NCI-H1930 (cell line): Measurements from ENCODE around the gene ZNF669.
"Not testable (repeated sequence)": the region's sequence is repeated elsewhere in the genome, so short reads cannot be mapped to it uniquely, and the experiment has no call there.

Experiments
- DNase-seq, 2 experiments: peaks; one replicate each; lab custom pipeline; 2025; lab: John Stamatoyannopoulos, UW

Gene ZNF669

DNA sequence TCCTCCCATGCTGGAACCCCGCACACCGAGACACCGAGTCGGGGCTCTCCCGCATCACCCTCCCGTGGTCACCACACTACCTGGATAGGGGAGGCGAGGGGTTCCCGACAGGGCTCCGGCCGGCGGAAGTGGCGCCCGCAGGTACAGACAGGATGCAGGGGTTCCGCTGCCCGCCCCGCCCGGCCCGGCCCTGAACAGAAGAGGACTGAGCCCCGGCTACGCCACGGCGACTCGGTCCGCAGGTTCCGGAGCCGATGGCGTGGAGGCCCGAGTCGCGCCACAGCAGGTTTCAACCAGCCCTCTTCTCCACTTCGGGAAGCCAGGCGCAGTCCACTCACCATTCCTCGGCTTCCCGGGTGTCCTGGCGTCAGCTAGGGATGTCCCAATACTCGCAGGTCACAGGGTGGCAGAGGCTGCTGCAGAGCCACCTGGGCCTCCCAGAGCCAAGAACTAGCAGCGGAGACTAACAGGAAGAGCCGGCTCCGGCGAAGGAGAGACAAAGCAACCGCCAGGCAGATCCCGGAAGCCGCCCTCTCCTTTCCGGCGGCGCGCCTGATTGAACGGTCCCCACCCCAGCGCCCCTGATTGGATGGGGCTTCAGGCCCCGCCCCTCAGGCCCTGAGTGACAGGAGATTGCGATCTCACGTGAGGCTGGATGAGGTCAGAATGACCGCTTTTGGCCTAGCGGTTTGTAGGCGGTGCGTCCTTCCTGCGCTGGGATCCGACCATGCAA lies at the start of gene ZNF669:
Gene ZNF669 (minus strand): TSS at position 498 of the 733 bp plus-strand sequence. CDS start 157 bp downstream, at position 341.
- DNase-seq = peak; percentile 96

DNA sequence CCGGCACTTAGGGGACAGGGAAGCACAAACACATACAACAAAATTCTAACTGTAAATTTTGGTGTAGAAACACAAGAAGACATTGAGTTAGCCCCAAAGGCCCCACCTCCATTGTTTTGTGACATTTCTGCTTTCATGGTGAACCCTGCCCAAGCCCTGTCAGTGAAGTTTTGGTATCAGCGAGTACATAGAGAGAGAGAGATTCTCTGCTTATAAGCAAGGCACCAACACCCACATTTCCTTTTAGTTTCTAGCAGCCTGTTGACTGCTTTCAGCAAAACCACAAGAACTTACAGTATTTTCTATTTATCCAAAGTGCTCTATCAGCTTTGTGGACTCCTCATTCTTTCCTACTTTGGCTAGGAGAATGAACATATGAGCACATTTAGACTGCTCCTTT lies 43.6 kb upstream of the ZNF669 start:
- DNase-seq = no peak

DNA sequence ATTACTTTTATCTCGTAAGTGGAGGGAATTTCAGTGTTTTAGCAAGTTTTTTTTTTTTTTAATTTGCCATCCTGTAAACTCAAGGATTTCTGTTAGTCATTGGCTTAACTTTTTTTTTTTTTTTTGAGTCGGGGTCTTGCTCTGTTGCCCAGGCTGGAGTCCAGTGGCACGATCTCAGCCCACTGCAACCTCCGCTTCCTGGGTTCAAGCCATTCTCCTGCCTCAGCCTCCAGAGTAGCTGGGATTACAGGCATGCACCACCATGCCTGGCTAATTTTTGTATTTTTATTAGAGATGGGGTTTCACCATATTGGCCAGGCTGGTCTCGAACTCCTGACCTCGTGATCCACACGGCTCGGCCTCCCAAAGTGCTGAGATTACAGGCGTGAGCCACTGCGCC lies 43.0 kb upstream of the ZNF669 start:
- DNase-seq = not testable (repeated sequence)

DNA sequence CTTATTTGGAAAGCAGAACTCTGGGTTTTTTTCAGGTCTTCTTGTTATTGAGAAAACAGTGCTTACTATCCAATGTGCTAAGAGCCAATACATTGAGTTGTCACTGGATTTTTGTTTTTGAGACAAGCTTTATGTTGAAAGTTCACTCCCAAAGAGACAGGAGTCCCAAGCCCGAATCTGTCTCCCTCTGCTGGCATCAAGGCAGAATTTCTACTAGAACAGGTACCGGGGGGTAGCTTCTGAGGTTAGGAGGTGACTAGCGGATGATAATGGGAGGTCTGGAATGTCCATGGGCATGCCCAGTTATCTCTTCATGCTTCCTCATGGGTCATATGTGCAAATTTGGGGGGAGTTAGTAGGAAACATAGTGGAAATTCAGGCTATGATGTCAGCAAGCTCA lies 42.5 kb upstream of the ZNF669 start:
- DNase-seq = no peak

DNA sequence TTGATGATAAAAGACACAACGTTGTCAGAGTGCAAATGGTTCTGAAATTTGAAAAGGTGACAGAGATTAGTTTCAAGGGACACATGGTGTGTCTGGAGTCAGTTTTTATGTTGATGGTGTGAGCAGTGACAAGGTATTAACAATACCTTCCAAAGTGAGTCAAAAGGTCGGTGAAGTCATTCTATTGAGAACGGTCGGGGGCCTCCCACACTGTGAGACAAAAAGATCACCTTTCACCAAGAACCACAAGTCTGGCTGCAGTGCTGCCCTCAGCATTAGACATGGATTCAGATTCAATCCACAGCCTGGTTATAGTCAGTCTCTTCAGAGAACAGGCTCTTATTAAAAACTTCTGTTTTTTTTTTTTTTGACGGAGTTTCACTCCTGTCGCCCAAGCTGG lies 41.1 kb upstream of the ZNF669 start:
- no peak for DNase-seq

DNA sequence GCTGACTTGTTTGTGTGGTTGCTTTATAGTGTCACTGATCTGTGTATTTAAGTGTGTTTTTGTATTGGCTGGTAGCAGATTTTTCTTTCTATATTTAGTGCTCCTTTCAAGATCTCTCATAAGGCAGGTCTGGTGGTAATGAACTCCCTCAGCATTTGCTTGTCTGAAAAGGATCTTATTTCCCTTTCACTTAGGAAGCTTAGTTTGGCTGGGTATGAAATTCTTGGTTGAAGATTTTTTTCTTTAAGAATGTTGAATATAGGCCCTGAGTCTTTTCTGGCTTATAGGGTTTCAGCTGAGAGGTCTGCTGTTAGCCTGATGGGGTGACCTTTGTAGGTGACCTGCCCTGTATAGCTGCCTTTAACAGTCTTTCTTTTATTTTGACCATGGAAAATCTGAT lies 35.4 kb upstream of the ZNF669 start:
- DNase-seq = not testable (repeated sequence)

DNA sequence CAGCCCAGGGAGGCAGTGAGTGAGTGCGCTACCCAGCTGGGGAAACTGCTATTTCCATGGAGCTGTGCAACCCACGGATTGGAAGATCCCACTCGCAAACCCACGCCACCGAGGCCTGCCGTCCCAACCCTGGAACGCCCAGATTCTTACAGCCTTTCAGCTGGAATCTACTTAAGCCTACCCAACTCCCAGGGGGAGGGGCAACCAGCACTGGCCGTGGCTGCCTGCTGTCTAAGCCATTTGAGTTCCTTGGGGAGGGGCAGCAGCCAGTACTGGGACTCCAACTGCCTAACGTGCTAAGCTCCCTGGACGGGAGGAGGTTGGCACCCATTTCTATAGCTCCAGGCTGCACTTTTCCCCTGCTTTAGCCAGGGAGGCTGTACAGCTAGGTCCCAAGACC lies 27.1 kb upstream of the ZNF669 start:
- no peak for DNase-seq

DNA sequence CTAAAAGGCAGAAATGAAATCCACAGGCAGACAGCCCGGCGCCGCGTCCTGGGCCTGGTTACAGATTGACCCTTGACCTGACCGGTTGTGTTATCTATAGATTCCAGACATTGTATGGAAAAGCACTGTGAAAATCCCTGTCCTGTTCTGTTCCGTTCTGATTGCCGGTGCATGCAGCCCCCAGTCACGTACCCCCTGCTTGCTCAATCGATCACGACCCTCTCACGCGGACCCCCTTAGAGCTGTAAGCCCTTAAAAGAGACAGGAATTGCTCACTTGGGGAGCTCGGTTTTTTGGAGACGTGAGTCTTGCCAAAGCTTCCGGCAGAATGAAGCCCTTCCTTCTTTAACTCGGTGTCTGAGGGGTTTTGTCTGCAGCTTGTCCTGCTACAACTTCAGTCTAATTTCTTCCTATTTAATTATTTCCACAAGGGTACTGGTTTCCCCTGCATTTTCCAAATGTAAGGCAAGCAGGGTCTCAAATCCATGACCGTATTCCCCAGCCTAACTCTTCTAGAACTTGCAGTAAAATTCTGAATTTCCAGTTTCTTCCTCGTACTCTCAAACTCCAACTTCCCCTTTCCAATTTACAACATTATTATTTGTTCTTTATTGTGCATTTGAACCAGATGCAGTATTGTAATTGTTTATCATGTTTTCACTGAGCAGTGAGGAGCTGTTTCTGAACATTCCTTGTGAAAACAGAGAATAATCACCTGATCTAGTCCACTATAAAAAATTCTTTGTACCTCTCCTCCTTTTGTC lies 23.5 kb upstream of the ZNF669 start:
- DNase-seq = not testable (repeated sequence)

DNA sequence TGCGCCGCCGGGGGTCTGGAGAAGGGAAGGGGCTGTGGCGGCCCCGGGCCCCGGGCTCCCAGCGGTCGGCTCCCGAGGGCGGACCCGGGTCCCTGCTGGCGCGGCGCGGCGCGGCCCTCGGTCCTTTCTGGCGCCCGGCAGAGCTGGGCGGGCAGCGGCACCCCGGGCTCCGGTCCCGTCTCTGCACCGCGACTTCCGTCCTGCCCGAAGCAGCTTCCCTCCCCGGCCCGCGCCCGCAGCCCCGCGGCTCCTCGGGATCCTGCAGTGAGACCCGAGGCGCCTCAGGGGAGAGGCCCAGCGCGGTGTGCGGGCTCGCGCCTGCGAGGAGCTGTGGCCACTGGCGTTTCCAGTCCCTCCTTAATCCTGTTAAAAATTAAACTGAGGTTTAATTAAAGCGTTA lies 22.4 kb upstream of the ZNF669 start:
- not testable (repeated sequence) for DNase-seq

DNA sequence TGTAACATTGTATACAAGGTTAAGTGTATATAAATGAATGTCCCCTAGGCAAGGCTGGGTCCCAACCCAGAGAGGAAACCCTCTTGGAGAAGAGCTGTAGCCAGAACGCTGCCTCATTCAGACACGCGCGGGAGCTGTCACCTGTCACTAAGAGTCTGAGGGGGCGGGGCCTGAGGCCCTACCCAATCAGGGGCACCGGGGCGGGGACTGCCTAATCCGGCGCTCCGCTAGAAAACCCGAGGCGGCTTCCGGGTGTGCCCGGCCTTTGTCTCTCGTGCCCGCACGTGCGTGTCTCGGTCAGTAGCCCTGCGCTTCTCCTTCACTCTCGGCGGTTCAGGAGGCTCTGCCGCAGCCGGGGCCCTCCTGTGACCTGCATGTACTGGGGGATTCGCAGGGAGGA lies 22.0 kb upstream of the ZNF669 start:
- DNase-seq = not testable (repeated sequence)

DNA sequence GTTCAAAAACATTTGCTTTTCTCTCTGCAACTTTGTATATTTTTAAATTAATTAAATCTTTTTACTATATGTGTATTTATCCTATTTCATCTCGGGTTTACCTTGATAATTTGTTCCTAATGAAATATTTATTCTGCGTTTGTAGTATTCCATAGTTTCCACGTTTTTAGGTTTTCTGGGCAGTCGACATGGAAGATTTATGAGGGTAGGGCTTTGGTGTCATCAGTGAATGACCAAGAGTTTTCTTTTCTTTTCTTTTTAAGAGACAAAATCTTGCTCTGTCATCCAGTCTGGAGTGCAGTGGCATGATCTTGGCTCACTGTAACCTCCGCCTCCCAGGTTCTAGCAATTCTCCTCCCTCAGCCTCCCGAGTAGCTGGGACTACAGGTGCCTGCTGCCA lies 17.2 kb upstream of the ZNF669 start:
- no peak for DNase-seq

DNA sequence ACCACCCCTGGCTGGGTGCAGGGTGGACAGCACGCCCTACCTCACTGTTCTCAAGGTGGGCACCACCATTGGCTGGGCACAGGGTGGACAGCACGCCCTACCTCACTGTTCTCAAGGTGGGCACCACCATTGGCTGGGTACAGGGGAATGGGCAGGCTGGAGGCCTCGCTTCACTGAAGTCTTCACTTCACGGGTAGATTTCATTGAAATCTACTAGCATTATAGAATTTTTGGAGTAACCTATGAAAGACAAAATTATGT lies 16.2 kb upstream of the ZNF669 start:
- DNase-seq = not testable (repeated sequence)

DNA sequence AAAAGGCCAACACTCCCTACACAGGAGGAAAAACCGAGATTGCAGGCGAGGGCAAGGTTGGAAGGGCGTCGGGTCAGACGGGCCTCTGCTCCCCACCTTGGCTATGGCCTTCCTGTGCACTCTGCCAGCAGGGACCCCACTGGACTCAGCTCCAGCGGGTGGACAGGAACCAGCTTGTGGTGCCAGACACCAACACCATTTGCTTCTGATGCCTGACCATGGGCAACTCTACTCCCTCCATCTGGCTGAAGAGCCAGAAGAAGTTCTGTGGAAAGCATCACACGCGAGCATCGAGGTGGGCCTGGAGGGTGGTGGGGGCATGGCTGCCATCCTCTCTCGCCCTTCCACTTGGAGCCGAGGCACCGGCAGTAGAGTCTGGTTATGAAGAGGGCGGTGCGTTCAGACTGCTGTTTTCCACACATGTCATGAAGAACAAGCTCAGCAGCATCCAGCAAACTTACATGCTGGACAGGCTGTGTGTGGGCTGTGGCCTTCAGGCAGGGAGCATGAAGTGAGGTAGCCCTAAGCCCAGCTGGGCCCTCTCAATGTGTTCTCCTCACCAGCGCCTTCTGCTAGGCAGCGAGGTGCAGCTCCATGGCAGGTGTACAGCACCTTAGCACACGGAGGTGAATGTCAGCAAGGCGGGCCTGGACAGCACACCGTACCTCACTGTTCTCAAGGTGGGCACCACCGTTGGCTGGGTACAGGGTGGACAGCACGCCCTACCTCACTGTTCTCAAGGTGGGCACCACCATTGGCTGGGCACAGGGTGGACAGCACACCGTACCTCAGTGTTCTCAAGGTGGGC lies 15.6 kb upstream of the ZNF669 start:
- DNase-seq = no peak

DNA sequence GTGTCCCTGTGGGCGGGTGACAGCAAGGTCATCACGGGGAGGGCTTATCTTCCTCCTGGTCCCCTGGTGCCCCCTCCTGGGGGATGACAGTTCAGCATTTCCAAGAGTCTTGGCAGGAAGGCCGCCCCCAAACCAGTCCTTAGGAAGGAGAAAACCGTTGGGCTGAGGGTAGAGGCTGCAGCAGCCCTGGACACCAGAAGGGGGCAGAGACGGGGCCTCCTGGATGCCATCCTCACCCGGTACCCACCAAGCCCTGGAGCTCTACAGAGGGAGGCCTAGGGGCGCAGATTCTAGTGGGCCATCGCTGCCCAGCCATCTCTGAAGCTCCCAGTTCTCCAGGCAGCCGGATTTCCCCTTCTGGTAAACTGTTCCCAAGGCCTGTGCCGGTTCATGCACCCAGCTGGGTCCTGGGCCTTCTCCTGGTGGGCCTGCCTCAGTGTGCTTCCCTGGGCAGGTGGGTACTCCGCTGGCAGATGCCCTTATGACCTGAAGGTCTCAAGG lies 14.8 kb upstream of the ZNF669 start:
- DNase-seq = peak; percentile 34 to 40

DNA sequence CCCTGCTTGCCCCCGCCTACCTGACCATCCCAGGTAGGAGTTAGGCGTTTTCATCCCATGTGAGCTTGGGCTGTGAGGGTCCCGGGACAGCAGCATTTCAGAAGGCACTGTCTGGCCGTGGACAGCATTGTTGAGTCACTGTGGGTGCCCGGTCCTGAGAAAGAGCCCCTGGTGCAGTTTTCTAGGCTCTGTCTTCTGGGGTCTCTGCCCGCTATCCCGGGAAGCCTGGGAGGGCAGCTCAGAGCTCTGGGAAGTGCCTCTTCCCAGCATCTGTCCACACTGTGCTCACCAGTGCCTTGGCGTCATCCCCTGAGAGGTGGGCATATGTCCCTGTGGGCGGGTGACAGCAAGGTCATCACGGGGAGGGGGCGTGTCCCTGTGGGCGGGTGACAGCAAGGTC lies 11.4 kb upstream of the ZNF669 start:
- no peak for DNase-seq

DNA sequence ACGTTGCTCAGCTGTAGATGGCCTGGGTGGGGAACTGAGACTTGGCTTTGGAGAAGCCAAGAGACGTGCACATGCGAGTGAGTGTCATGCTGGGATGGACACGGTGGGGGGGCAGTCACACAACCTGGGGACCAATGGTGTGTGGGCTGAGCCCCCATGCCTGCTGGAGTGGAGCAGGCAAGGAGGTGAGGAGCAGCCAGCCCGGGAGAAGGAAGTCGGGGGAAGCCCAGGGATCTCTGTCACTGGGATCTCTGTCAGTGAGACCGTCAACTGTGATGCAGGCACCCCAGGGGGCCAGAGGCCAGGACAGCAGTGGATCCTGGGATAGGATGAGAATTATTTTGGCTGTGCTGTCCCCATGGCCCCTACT lies 11.0 kb upstream of the ZNF669 start:
- no peak for DNase-seq

DNA sequence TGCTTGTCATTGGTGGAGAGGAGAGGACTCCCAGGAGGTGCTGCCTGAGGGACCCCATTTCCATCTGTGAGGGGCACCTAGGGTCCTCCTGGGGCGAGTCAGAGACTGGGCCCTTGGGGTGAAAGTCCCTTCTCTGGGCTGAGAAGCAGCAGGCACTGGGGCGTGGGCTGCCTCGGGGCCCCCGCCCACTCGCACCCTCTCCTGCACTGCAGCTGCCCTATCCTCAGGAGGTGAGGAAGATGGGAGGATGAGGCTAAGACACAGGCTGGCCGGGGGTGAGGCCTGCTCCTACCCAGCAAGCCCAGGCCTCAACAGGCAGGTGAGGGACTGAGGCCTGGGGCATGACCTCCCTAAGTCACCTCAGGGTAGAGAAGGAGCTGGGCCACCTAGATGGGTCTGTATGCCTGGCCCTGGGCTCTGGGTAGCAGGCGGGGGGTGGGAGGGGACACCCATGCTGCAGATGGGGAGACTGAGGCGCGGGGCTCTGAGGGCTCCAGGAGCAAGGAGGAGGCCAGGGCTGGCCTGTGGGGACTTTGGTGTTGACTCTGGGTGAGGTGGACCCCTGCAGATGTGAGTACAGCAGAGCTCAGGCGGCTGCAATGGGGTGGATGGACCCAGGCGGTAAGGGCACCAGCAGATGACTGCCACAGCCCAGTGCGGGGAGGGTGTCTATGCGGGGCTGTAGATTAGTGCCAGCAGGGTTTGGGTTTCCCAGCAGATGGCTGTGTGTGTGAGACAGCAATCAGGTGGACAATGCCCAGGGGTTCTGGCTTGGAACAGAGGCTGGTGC lies 10.4 kb upstream of the ZNF669 start:
- no peak for DNase-seq

DNA sequence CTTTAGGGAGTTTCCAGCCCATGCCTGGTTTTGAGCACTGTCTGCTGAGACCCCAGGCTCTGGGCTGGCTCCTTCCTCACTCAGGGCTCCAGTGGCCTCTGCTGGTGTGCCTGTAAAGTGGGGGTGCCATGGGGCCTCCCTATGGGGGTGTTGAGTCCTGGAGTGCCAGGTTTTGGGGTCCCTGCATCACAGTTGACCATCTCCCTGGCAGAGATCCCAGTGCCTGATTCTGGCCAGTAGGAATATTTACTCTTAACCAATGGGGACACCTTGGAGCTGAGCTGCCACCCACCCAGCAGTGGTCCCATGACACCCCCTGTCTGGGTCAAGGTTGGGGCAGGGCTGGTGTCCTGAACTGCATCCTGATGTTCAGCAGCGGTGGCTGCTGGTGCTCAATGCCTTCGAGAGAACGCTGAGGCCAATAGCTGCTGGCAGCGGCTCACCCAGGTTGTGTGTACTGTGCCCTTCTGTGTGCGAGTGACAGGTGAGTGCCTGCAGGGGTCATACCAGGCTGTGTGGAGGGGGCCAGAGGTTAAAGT lies 9.6 kb upstream of the ZNF669 start:
- no peak for DNase-seq

DNA sequence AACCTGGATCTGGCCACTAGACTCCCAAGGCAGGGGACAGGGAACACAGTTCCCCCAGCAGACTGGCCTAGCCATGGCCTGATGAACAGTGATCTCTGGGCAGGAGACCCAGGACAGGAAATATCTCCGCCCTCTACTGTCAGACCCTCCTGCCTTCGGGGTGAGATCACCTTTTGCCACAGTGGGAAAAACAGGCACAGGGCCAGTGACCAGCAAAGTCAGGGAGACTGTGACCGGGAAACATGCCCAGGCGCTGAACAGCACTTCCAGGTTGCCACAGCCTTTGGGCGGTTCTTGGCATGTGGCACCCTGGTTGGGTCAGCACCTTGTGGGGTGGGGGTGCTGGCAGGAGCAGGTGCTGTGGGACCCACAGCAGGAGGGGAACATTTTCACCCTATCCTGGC lies 8.9 kb upstream of the ZNF669 start:
- no peak for DNase-seq

DNA sequence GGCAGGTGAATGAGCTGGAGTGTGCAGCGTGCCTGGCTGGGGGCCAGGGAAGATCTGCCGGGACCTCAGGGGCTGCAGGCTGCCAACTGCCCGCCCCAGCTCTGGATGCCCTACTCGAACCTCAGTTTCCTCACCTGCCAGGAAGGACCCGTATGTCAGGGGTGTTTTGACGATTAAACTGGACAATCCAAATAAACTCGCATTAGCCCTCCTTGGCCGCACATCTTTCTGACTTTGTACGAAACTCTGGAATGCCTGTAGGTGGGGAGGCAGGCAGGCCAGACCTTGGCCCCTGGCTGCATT lies 8.3 kb upstream of the ZNF669 start:
- no peak for DNase-seq

DNA sequence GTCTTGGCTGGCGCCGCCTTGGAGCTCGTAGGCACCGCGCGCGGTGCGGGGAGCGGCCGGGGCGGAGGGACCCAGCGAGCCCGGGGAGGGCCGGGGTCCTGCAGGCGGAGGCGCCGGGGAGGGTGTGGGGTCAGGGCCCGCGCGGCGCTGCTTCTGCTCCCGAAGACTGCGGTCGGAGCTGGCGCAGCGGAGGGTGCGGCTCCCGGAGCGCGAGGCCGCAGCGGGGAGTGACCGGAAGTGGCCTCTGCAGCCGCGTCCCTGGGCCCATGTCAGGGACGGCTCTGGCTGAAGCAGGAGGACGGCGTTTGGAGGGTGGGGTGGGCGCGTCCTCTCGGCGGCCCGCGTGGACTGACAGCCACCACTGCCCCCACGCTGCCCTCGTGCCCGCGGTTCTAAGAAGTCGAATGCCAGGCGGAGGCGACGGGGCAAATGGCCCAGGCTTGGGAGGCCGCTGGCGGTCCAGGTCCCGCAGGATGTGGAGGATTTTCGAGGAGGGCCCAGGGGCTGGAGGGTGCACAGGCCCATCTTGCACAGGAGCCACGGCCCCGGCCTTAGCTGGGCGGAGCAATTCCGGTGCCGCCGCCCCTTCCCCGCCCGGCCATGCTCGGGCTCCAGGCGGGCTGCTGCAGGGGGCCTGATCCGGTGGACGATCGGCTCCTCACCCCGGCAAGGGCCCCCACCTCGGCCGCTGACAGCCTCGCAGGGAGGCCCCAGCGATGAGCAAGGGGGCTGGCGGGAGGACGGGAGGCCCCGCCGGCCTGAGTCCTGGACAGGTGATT lies 7.7 kb upstream of the ZNF669 start:
- DNase-seq = no peak
